MM.1S (cell line): ENCODE measurements around the gene PLA2G2F.

Experiments
- DNase-seq: peaks from one replicate; pipeline ENCODE4 v3.0.0-alpha.2; 2015
- H2AFZ ChIP-seq: fragments of 300-600 bp; sonication (generic); 2 replicates; pipeline ENCODE4 v1.6.0; 2016; ENCODE audit warnings: antibody characterized with exemption, low read length
- H3F3A ChIP-seq: fragments of 300-600 bp; sonication (generic); 2 replicates; pipeline ENCODE4 v1.6.1; 2016; ENCODE audit warnings: mild to moderate bottlenecking, antibody characterized with exemption, low read length, moderate library complexity, mixed read lengths; ENCODE audit not compliant: insufficient read depth
- H3K27ac ChIP-seq: fragments of 300-600 bp; sonication (generic); 2 replicates; pipeline ENCODE4 v1.5.1; 2016; ENCODE audit warnings: mild to moderate bottlenecking, low read length
- H3K27me3 ChIP-seq: fragments of 300-600 bp; sonication (generic); replicated peaks from 2 replicates; pipeline ENCODE4 v1.6.0; 2016; ENCODE audit warnings: low read length; ENCODE audit not compliant: insufficient read depth
- H3K36me3 ChIP-seq: fragments of 300-600 bp; sonication (generic); replicated peaks from 2 replicates; pipeline ENCODE4 v1.6.1; 2016; ENCODE audit warnings: mild to moderate bottlenecking, low read length, mixed read lengths; ENCODE audit not compliant: insufficient read depth
- H3K4me1 ChIP-seq: fragments of 300-600 bp; sonication (generic); 2 replicates; pipeline ENCODE4 v1.6.1; 2016; ENCODE audit warnings: low read length, mixed read lengths
- H3K4me2 ChIP-seq: fragments of 300-600 bp; sonication (generic); 2 replicates; pipeline ENCODE4 v1.6.0; 2016; ENCODE audit warnings: low read depth, low read length
- H3K4me3 ChIP-seq: fragments of 300-600 bp; sonication (generic); 2 replicates; pipeline ENCODE4 v1.5.1; 2016; ENCODE audit warnings: low read length, mixed read lengths
- H3K79me2 ChIP-seq: fragments of 300-600 bp; sonication (generic); 2 replicates; pipeline ENCODE4 v1.6.1; 2016; ENCODE audit warnings: mixed run types, low read length, mixed read lengths
- H3K9ac ChIP-seq: fragments of 300-600 bp; sonication (generic); 2 replicates; pipeline ENCODE4 v1.6.1; 2016; ENCODE audit warnings: low read length, mixed read lengths
- H3K9me2 ChIP-seq: fragments of 300-600 bp; sonication (generic); replicated peaks from 2 replicates; pipeline ENCODE4 v1.6.1; 2016; ENCODE audit warnings: mild to moderate bottlenecking, low read length, mixed read lengths; ENCODE audit not compliant: insufficient read depth
- H3K9me3 ChIP-seq: fragments of 300-600 bp; sonication (generic); replicated peaks from 2 replicates; pipeline ENCODE4 v1.6.1; 2016; ENCODE audit warnings: mild to moderate bottlenecking, low read length, mixed read lengths; ENCODE audit not compliant: insufficient read depth
- H4K20me1 ChIP-seq: fragments of 300-600 bp; sonication (generic); 2 replicates; pipeline ENCODE4 v1.6.1; 2016; ENCODE audit warnings: mild to moderate bottlenecking, low read length, moderate library complexity, mixed read lengths; ENCODE audit not compliant: insufficient read depth
- EZH2 ChIP-seq: fragments of 300-600 bp; sonication (generic); optimal IDR thresholded peaks from 2 replicates; pipeline ENCODE3; 2017; ENCODE audit warnings: low read depth, mild to moderate bottlenecking, antibody characterized with exemption, low read length, mixed read lengths
- EZH2phosphoT487 ChIP-seq: fragments of 300-600 bp; sonication (generic); IDR thresholded peaks from 2 replicates; pipeline ENCODE4 v1.6.1; 2018; ENCODE audit warnings: antibody characterized with exemption, low read length
- TF ChIP-seq, protein P1 (sequence below): fragments of 300-600 bp; sonication (generic); IDR thresholded peaks from 2 replicates; pipeline ENCODE4 v1.5.1; 2016; ENCODE audit warnings: antibody characterized with exemption, low read length, mixed read lengths

PLA2G2F gene

DNA sequence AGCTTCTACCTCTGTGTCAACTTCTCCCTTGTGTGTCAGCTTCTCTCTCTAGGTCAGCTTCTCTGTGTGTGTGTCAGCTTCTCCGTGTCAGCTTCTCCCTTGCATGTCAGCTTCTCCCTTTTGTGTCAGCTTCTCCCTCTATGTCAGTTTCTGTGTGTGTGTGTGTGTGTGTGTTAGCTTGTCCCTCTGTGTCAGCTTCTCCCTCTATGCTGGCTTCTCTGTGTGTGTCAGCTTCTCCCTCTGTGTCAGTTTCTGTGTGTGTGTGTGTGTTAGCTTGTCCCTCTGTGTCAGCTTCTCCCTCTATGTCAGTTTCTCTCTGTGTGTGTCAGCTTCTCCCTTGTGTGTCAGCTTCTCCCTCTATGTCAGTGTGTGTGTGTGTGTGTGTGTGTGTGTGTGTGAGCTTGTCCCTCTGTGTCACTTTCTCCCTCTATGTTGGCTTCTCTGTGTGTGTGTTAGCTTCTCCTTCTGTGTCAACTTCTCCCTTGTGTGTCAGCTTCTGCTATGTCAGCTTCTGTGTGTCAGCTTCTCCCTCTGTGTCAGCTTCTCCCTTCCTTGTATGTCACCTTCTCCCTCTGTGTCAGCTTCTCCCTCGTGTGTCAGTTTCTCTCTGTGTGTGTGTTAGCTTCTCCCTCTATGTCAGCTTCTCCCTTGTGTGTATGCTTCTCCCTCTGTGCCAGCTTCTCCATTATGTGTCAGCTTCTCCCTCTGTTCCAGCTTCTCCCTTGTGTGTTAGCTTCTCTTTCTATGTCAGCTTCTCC lies 40.4 kb downstream of the PLA2G2F start:
- Histone ChIP-seq H3K4me3 (no peak overlapping the region), H3K27me3 (peaks cover 72% of the 10 kb centered on the region), H3K9me2 (no peaks in the 10 kb centered on the region), H3K9me3 (no peaks in the 10 kb centered on the region), H3K27ac (no peak overlapping the region), H3K4me2 (no peak overlapping the region), H3K4me1 (no peaks in the 10 kb centered on the region), H2AFZ (no peak overlapping the region), H3F3A (no peaks in the 10 kb centered on the region), H4K20me1 (no peaks in the 10 kb centered on the region), H3K9ac (no peak overlapping the region), H3K79me2 (no peaks in the 10 kb centered on the region), H3K36me3 (no peaks in the 10 kb centered on the region)
- TF ChIP-seq EZH2 (no peak), EZH2phosphoT487 (no peak)
- TF ChIP-seq, protein P1, sequence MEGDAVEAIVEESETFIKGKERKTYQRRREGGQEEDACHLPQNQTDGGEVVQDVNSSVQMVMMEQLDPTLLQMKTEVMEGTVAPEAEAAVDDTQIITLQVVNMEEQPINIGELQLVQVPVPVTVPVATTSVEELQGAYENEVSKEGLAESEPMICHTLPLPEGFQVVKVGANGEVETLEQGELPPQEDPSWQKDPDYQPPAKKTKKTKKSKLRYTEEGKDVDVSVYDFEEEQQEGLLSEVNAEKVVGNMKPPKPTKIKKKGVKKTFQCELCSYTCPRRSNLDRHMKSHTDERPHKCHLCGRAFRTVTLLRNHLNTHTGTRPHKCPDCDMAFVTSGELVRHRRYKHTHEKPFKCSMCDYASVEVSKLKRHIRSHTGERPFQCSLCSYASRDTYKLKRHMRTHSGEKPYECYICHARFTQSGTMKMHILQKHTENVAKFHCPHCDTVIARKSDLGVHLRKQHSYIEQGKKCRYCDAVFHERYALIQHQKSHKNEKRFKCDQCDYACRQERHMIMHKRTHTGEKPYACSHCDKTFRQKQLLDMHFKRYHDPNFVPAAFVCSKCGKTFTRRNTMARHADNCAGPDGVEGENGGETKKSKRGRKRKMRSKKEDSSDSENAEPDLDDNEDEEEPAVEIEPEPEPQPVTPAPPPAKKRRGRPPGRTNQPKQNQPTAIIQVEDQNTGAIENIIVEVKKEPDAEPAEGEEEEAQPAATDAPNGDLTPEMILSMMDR, result no peak
- no peak for DNase-seq

DNA sequence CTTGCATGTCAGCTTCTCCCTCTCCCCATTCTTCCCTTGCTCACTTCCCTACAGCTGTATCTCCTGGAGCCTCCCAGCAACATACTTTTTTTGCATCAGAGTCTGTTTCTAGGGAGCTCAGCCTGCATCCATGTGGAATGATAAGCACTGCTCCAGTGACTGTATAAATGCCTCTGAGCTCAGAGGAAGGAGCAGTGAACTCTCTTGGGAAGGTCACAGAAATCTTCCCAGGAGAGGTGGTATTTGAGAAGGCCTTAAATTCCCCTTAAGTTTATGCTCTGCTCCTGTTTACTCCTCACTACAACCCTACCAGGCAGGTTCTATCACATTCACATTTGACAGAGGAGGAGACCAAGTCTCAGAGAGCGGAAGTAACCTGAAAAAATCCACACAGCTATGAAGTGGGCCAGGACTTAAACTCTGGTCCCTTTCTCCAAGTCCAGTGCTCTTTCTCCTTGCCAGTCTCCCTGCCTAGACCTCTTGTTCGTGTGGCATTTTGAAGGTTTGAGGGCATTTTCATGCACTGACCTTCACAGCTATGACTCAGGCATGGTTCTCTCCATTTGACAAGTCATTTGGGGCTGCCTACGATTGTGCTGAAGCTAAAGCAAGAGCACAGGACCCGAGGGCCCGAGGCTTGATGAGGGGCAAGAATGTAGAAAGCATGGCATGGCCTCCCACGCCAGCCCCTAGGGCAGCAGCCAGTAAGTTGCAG lies 41.2 kb downstream of the PLA2G2F start:
- Histone ChIP-seq H3K9me3 (no peaks in the 10 kb centered on the region), H3K4me1 (no peaks in the 10 kb centered on the region), H4K20me1 (no peaks in the 10 kb centered on the region), H3K36me3 (no peaks in the 10 kb centered on the region), H3K4me2 (no peak overlapping the region), H3K27ac (no peak overlapping the region), H3K9me2 (no peaks in the 10 kb centered on the region), H2AFZ (no peak overlapping the region), H3K27me3 (peaks cover 72% of the 10 kb centered on the region), H3F3A (no peaks in the 10 kb centered on the region), H3K79me2 (no peaks in the 10 kb centered on the region), H3K4me3 (no peak overlapping the region), H3K9ac (no peak overlapping the region)
- no peak for DNase-seq
- TF ChIP-seq EZH2phosphoT487 (no peak), EZH2 (no peak)
- TF ChIP-seq, protein P1, result no peak

DNA sequence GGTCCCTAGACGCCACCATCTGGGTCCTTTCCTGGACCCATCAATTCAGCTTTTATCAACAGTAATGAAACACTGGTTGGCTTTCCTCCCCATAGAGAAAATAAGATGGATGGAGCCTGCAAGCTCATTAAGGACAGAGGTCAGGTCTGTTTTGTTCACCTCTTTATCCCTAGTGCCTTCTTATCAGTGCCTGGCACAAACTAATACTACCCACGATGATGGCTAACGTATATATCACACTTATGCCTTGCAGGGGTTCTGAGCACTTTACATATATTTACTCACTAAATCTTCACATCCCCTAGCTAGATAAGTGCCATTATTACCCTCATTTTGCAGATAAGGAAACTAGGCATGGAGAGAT lies 41.7 kb downstream of the PLA2G2F start:
- Histone ChIP-seq H3F3A (no peaks in the 10 kb centered on the region), H3K9ac (no peak overlapping the region), H3K4me2 (no peak overlapping the region), H3K79me2 (no peaks in the 10 kb centered on the region), H3K27me3 (peaks cover 73% of the 10 kb centered on the region), H3K9me2 (no peaks in the 10 kb centered on the region), H4K20me1 (no peaks in the 10 kb centered on the region), H3K9me3 (no peaks in the 10 kb centered on the region), H3K4me1 (no peaks in the 10 kb centered on the region), H3K27ac (no peak overlapping the region), H3K36me3 (no peaks in the 10 kb centered on the region), H3K4me3 (no peak overlapping the region), H2AFZ (no peak overlapping the region)
- TF ChIP-seq EZH2phosphoT487 (no peak), EZH2 (no peak)
- TF ChIP-seq, protein P1, result no peak
- DNase-seq, result no peak
